ENCODE results near the gene CENPO. TPM values are rescaled to one million over a fixed set of nuclear protein-coding genes. Genes with fewer than 3 reads are reported as not detected.
"Not testable (repeated sequence)": the region's sequence is repeated elsewhere in the genome, so short reads cannot be mapped to it uniquely, and the experiment has no call there.

Gene CENPO
- total and polyA plus RNA-seq, 2 donors (not counting 3 experiments of a cell fraction or from before 2014, with no cell fraction given) = 26.8 to 45.3 TPM

DNA sequence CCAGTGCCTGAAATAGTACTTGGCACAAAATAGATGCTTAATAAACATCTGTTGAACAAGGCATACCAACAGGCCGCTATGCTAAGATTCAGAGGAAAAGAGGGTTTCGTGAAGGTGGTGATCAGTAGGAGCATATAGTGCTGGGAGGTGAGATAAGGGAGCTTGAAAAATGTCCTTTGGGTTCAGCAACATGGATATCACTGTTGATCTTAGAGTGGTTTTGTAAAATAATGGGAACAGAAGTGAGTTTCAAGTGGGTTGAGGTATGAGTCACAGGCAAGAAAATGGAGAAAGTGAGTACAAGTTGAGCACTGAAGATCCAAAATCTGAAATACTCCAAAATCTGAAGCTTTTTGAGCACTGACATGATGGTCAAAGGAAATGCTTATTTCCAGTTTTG is 4.4 kb downstream of the CENPO start:
- POLR2A ChIA-PET = no interaction called here
- CTCF ChIA-PET = interaction anchor here (1.7 to 1.9 kb wide), 2 partner anchors 30 to 184 kb away, joined by 5 read pairs; no protein-coding TSS in a partner anchor
- peaks cover 2 to 3% of the 10 kb centered on the region in 2 experiments for H3K36me3 ChIP-seq (ENCODE audit: control insufficient read depth in 2 of 2, extremely low read depth in 1 of 2, insufficient read depth in 2 of 2, low read length in 2 of 2)
- TF ChIP-seq JUN (IDR thresholded peaks at IDR 0.05; ENCODE audit: borderline replicate concordance, insufficient read depth, insufficient read length, low read depth) (no peak), POLR2A (IDR thresholded peaks at IDR 0.05; ENCODE audit: low read depth, low read length) (no peak), MYC (IDR thresholded peaks at IDR 0.05; ENCODE audit: low read depth, low read length) (no peak), FOS (IDR thresholded peaks at IDR 0.05; ENCODE audit: borderline replicate concordance, insufficient read depth, low read length) (no peak), GATA2 (IDR thresholded peaks at IDR 0.05; ENCODE audit: insufficient read depth, insufficient read length, low read depth, low read length) (no peak), EZH2 (IDR thresholded peaks at IDR 0.05; ENCODE audit: borderline replicate concordance, low read depth, low read length, severe bottlenecking) (no peak), POLR2AphosphoS5 (IDR thresholded peaks at IDR 0.05; ENCODE audit: insufficient read depth, low read depth, low read length) (no peak)
- TF ChIP-seq, protein P1, sequence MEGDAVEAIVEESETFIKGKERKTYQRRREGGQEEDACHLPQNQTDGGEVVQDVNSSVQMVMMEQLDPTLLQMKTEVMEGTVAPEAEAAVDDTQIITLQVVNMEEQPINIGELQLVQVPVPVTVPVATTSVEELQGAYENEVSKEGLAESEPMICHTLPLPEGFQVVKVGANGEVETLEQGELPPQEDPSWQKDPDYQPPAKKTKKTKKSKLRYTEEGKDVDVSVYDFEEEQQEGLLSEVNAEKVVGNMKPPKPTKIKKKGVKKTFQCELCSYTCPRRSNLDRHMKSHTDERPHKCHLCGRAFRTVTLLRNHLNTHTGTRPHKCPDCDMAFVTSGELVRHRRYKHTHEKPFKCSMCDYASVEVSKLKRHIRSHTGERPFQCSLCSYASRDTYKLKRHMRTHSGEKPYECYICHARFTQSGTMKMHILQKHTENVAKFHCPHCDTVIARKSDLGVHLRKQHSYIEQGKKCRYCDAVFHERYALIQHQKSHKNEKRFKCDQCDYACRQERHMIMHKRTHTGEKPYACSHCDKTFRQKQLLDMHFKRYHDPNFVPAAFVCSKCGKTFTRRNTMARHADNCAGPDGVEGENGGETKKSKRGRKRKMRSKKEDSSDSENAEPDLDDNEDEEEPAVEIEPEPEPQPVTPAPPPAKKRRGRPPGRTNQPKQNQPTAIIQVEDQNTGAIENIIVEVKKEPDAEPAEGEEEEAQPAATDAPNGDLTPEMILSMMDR (IDR thresholded peaks at IDR 0.05; ENCODE audit: extremely low read depth in 1 of 2, insufficient read depth in 1 of 2, low read depth in 1 of 2, low read length in 2 of 2) = no peak
- TF ChIP-seq, protein P2, sequence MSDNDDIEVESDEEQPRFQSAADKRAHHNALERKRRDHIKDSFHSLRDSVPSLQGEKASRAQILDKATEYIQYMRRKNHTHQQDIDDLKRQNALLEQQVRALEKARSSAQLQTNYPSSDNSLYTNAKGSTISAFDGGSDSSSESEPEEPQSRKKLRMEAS (IDR thresholded peaks at IDR 0.05; ENCODE audit: insufficient read depth, insufficient read length) = no peak
- dilution Hi-C loops (cut with MboI; ENCODE audit: extremely low pct_ligation_motif_present, low sequenced_read_pairs) (no loop called here), intact Hi-C loops (cut with micrococcal nuclease) (no loop called here)
- no peaks in the 10 kb centered on the region for H3K9me1 ChIP-seq (replicated peaks; ENCODE audit: control insufficient read depth, extremely low read depth, insufficient read depth, low read length)
- no peak overlapping the region for H2AFZ ChIP-seq (ENCODE audit: low read depth, low read length)
- no peaks in the 10 kb centered on the region for H4K20me1 ChIP-seq (replicated peaks; ENCODE audit: control insufficient read depth, extremely low read depth, insufficient read depth, low read length)
- FAIRE-seq (no peak), DNase-seq (ENCODE audit: low read depth, low spot score) (no peak)
- peaks cover 16% of the 10 kb centered on the region for H3K4me1 ChIP-seq (ENCODE audit: control insufficient read depth, extremely low read depth, insufficient read depth, low read length)
- H3K9ac ChIP-seq (replicated peaks; ENCODE audit: extremely low read depth, insufficient read depth, low read length) = no peak overlapping the region
- peaks cover 69% of the 10 kb centered on the region for H3K79me2 ChIP-seq (ENCODE audit: control insufficient read depth, insufficient read depth, low read length)
- H3K4me3 ChIP-seq (replicated peaks in 1 of 3; ENCODE audit: insufficient read depth in 1 of 3, low read depth in 1 of 3, low read length in 3 of 3) = no peak overlapping the region
- BruUV-seq (replicated peaks) = no TSS peak
- H3K4me2 ChIP-seq (ENCODE audit: insufficient read depth, low read length) = no peak overlapping the region
- no peaks in the 10 kb centered on the region for H3K27me3 ChIP-seq (ENCODE audit: control insufficient read depth in 2 of 2, insufficient read depth in 2 of 2, low read length in 2 of 2)
- H3K27ac ChIP-seq (ENCODE audit: insufficient read depth, low read depth, low read length) = no peak overlapping the region
- no peaks in the 10 kb centered on the region for H3K9me3 ChIP-seq (replicated peaks; ENCODE audit: control insufficient read depth, insufficient read depth, low read length)

DNA sequence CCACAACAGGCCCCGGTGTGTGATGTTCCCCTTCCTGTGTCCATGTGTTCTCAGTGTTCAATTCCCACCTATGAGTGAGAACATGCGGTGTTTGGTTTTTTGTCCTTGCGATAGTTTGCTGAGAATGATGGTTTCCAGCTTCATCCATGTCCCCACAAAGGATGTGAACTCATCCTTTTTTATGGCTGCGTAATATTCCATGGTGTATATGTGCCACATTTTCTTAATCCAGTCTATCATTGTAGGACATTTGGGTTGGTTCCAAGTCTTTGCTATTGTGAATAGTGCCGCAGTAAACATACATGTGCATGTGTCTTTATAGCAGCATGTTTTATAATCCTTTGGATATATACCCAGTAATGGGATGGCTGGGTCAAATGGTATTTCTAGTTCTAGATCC is 7.3 kb downstream of the CENPO start:
- DNase-seq (ENCODE audit: low read depth, low spot score); H3K4me1 ChIP-seq (ENCODE audit: control insufficient read depth, extremely low read depth, insufficient read depth, low read length); H3K36me3 ChIP-seq (ENCODE audit: control insufficient read depth in 2 of 2, extremely low read depth in 1 of 2, insufficient read depth in 2 of 2, low read length in 2 of 2); H3K4me3 ChIP-seq (replicated peaks in 1 of 3; ENCODE audit: insufficient read depth in 1 of 3, low read depth in 1 of 3, low read length in 3 of 3); BruUV-seq (replicated peaks); H3K9me3 ChIP-seq (replicated peaks; ENCODE audit: control insufficient read depth, insufficient read depth, low read length); H3K9ac ChIP-seq (replicated peaks; ENCODE audit: extremely low read depth, insufficient read depth, low read length); dilution Hi-C loops (cut with MboI; ENCODE audit: extremely low pct_ligation_motif_present, low sequenced_read_pairs); H2AFZ ChIP-seq (ENCODE audit: low read depth, low read length); H4K20me1 ChIP-seq (replicated peaks; ENCODE audit: control insufficient read depth, extremely low read depth, insufficient read depth, low read length); FAIRE-seq; intact Hi-C loops (cut with micrococcal nuclease); H3K27ac ChIP-seq (ENCODE audit: insufficient read depth, low read depth, low read length); H3K27me3 ChIP-seq (ENCODE audit: control insufficient read depth in 2 of 2, insufficient read depth in 2 of 2, low read length in 2 of 2); H3K9me1 ChIP-seq (replicated peaks; ENCODE audit: control insufficient read depth, extremely low read depth, insufficient read depth, low read length); CTCF ChIA-PET; POLR2A ChIA-PET; H3K4me2 ChIP-seq (ENCODE audit: insufficient read depth, low read length): not testable (repeated sequence)
- peaks cover 52% of the 10 kb centered on the region for H3K79me2 ChIP-seq (ENCODE audit: control insufficient read depth, insufficient read depth, low read length)

All from endothelial cell of umbilical vein (primary cell).